Choroid plexus epithelial cell (primary cell): Measurements from ENCODE around the gene CDKN1B.

ENCODE experiments used
- DNase-seq: peaks from one replicate; pipeline ENCODE4 v3.0.0-alpha.2; 2010; ENCODE audit warnings: low read depth
- H3K4me3 ChIP-seq: 2 replicates; pipeline ENCODE4 v1.5.1; 2011; ENCODE audit warnings: low read depth, mild to moderate bottlenecking, control low read depth, low read length, moderate library complexity
- CTCF ChIP-seq: conservative IDR thresholded peaks from 2 replicates; pipeline ENCODE4 v1.5.1; 2011; ENCODE audit warnings: low read depth, mild to moderate bottlenecking, control low read depth, inconsistent platforms, low read length, moderate library complexity

CDKN1B gene

GRCh38 chr12:12686472-12686871, 30.7 kb upstream of the CDKN1B start:
- H3K4me3 ChIP-seq = no peak overlapping the region
- no peak for TF ChIP-seq CTCF
- no peak for DNase-seq

GRCh38 chr12:12686925-12687324, 30.2 kb upstream of the CDKN1B start:
- no peak overlapping the region for H3K4me3 ChIP-seq
- DNase-seq = peak; percentile 76
- no peak for TF ChIP-seq CTCF

GRCh38 chr12:12689647-12690300, 27.4 kb upstream of the CDKN1B start:
- DNase-seq = no peak

GRCh38 chr12:12691549-12691948, 25.6 kb upstream of the CDKN1B start:
- no peak overlapping the region for H3K4me3 ChIP-seq
- no peak for DNase-seq
- no peak for TF ChIP-seq CTCF

More at GRCh38 chr12:12689647-12690300, 27.4 kb upstream of the CDKN1B start:
- TF ChIP-seq CTCF = no peak
- no peak overlapping the region for H3K4me3 ChIP-seq

- TF ChIP-seq CTCF = no peak
- H3K4me3 ChIP-seq = no peak overlapping the region
- DNase-seq = no peak
These were observed 24.0 kb upstream of the CDKN1B start for GRCh38 chr12:12693111-12693671.

- DNase-seq = peak; percentile 93
- peak overlapping the region; percentile 67 for H3K4me3 ChIP-seq
- no peak for TF ChIP-seq CTCF
These were observed 20.4 kb upstream of the CDKN1B start for GRCh38 chr12:12696562-12697383.
